ENCODE data around the gene ECT2L. TPM values are rescaled to one million over a fixed set of nuclear protein-coding genes. Genes with fewer than 3 reads are reported as not detected.

The ECT2L gene
- total RNA-seq, 1 donor from 2014 or later, result not detected

- no peak overlapping the region for H3K4me3 Mint-ChIP-seq (ENCODE audit: low read depth)
- TF ChIP-seq, protein P1, sequence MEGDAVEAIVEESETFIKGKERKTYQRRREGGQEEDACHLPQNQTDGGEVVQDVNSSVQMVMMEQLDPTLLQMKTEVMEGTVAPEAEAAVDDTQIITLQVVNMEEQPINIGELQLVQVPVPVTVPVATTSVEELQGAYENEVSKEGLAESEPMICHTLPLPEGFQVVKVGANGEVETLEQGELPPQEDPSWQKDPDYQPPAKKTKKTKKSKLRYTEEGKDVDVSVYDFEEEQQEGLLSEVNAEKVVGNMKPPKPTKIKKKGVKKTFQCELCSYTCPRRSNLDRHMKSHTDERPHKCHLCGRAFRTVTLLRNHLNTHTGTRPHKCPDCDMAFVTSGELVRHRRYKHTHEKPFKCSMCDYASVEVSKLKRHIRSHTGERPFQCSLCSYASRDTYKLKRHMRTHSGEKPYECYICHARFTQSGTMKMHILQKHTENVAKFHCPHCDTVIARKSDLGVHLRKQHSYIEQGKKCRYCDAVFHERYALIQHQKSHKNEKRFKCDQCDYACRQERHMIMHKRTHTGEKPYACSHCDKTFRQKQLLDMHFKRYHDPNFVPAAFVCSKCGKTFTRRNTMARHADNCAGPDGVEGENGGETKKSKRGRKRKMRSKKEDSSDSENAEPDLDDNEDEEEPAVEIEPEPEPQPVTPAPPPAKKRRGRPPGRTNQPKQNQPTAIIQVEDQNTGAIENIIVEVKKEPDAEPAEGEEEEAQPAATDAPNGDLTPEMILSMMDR (IDR thresholded peaks at IDR 0.05; ENCODE audit: unreplicated experiment), result no peak
- H3K36me3 Mint-ChIP-seq (ENCODE audit: insufficient read depth), result peaks cover 6% of the 10 kb centered on the region
- no peak overlapping the region for H3K27ac Mint-ChIP-seq
- DNase-seq (ENCODE audit: low spot score, unreplicated experiment), result no peak
- H3K9me3 Mint-ChIP-seq (ENCODE audit: low read depth), result no peaks in the 10 kb centered on the region
- peaks cover 5% of the 10 kb centered on the region for H3K4me1 Mint-ChIP-seq (ENCODE audit: low read depth)
- H3K27me3 Mint-ChIP-seq, result no peaks in the 10 kb centered on the region
Observed at GRCh38 chr6:138778331-138778730, 17.6 kb upstream of the ECT2L start.

- Mint-ChIP-seq H3K4me1 (ENCODE audit: low read depth) (no peaks in the 10 kb centered on the region), H3K27me3 (no peaks in the 10 kb centered on the region), H3K27ac (no peak overlapping the region), H3K4me3 (ENCODE audit: low read depth) (no peak overlapping the region), H3K9me3 (ENCODE audit: low read depth) (no peaks in the 10 kb centered on the region), H3K36me3 (ENCODE audit: insufficient read depth) (peaks cover 8% of the 10 kb centered on the region)
- TF ChIP-seq, protein P1 (IDR thresholded peaks at IDR 0.05; ENCODE audit: unreplicated experiment), result no peak
- no peak for DNase-seq (ENCODE audit: low spot score, unreplicated experiment)
Observed at GRCh38 chr6:138782243-138782642, 13.6 kb upstream of the ECT2L start.

DNA sequence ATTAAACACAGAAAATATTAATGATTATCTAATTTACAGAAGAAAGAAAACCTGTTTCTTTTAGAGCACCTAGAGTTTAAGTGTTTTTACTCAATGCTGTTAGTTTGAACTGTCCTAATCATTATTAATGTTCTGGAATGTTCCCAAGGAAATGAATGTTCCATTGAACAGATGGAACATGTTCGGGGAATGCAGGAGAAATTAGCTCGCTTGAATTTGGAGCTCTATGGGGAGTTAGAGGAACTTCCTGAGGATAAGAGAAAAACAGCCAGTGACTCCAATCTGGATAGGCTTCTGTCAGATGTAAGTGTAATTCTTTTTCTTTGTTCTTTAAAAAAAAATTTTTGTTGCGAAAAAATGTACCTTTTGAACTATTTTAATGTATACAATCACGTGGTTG is 10.8 kb upstream of the ECT2L start:
- Mint-ChIP-seq H3K4me1 (ENCODE audit: low read depth) (no peaks in the 10 kb centered on the region), H3K36me3 (ENCODE audit: insufficient read depth) (peaks cover 5% of the 10 kb centered on the region), H3K4me3 (ENCODE audit: low read depth) (no peak overlapping the region), H3K27me3 (no peaks in the 10 kb centered on the region), H3K27ac (no peak overlapping the region), H3K9me3 (ENCODE audit: low read depth) (no peaks in the 10 kb centered on the region)
- no peak for DNase-seq (ENCODE audit: low spot score, unreplicated experiment)
- TF ChIP-seq, protein P1 (IDR thresholded peaks at IDR 0.05; ENCODE audit: unreplicated experiment), result no peak

DNA sequence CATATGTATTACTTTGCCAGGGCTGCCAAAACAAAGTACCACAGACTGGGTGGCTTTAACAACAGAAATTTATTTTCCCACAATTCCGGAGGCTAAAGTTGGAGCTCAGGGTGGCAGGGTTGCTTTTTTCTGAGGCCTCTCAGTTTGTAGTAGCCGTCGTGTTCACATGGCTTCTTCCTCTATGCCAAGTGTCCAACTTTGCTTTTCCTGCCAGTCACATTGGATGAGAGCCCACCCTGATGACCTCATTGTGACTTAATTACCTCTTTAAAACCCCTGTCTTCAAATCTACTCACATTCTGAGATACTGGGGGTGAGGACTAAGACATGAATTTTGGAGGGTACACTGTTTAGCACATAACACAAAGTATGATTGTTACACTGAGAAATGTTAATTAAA is 9.9 kb upstream of the ECT2L start:
- TF ChIP-seq, protein P1 (IDR thresholded peaks at IDR 0.05; ENCODE audit: unreplicated experiment), result no peak
- H3K36me3 Mint-ChIP-seq (ENCODE audit: insufficient read depth), result peaks cover 6% of the 10 kb centered on the region
- H3K27me3 Mint-ChIP-seq, result no peaks in the 10 kb centered on the region
- H3K4me1 Mint-ChIP-seq (ENCODE audit: low read depth), result no peaks in the 10 kb centered on the region
- no peak for DNase-seq (ENCODE audit: low spot score, unreplicated experiment)
- no peak overlapping the region for H3K27ac Mint-ChIP-seq
- no peaks in the 10 kb centered on the region for H3K9me3 Mint-ChIP-seq (ENCODE audit: low read depth)
- no peak overlapping the region for H3K4me3 Mint-ChIP-seq (ENCODE audit: low read depth)

DNA sequence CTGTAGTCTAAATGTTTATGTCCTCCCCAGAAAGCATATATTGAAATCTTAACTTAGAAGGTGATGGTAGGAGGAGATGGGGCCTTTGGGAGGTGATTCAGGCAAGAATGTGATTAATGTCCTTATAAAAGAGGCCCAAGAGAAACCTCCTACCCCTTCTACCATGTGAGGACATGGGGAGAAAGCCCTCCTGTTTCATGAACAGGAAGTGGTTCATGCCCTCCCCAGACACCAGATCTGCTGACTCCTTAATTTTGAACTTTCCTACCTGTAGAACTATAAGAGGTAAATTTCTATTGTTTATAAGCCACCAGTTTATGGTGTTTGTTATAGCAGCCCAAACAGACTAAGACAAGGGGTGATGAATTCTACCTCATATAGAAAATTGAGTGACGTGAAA is 8.7 kb upstream of the ECT2L start:
- no peak for DNase-seq (ENCODE audit: low spot score, unreplicated experiment)
- peaks cover 6% of the 10 kb centered on the region for H3K36me3 Mint-ChIP-seq (ENCODE audit: insufficient read depth)
- H3K27me3 Mint-ChIP-seq, result no peaks in the 10 kb centered on the region
- no peak overlapping the region for H3K4me3 Mint-ChIP-seq (ENCODE audit: low read depth)
- no peaks in the 10 kb centered on the region for H3K4me1 Mint-ChIP-seq (ENCODE audit: low read depth)
- no peaks in the 10 kb centered on the region for H3K9me3 Mint-ChIP-seq (ENCODE audit: low read depth)
- TF ChIP-seq, protein P1 (IDR thresholded peaks at IDR 0.05; ENCODE audit: unreplicated experiment), result no peak
- H3K27ac Mint-ChIP-seq, result no peak overlapping the region

Data from progenitor cell of endocrine pancreas (in vitro differentiated cells).